GM18858 (cell line): ENCODE results near the gene STK39.
"Not testable (repeated sequence)": the region's sequence is repeated elsewhere in the genome, so short reads cannot be mapped to it uniquely, and the experiment has no call there.

Experiments used
- ATAC-seq: cut with Tn5 transposase; IDR thresholded peaks from one replicate; pipeline ENCODE4 v1.9.1; 2021; ENCODE audit not compliant: unreplicated experiment

The STK39 gene

GRCh38 chr2:168097431-168097830 lies 150.0 kb downstream of the STK39 start:
- no peak for ATAC-seq

- no peak for ATAC-seq
Measured at GRCh38 chr2:168096158-168096557, 151.2 kb downstream of the STK39 start.

- ATAC-seq: no peak
Measured at GRCh38 chr2:168091986-168092385, 155.4 kb downstream of the STK39 start.

- peak; percentile 87 for ATAC-seq
Measured at GRCh38 chr2:168090366-168091135, 156.8 kb downstream of the STK39 start.

- ATAC-seq: peak; percentile 48
Measured at GRCh38 chr2:168089200-168089599, 158.2 kb downstream of the STK39 start.

- ATAC-seq: no peak
Measured at GRCh38 chr2:168087401-168087800, 160.0 kb downstream of the STK39 start.

- ATAC-seq: no peak
Measured at GRCh38 chr2:168086851-168087250, 160.5 kb downstream of the STK39 start.

- no peak for ATAC-seq
Measured at GRCh38 chr2:168085801-168086361, 161.5 kb downstream of the STK39 start.

GRCh38 chr2:168084288-168084687 lies 163.1 kb downstream of the STK39 start:
- no peak for ATAC-seq

GRCh38 chr2:168081452-168081851 lies 165.9 kb downstream of the STK39 start:
- ATAC-seq: not testable (repeated sequence)

GRCh38 chr2:168079236-168079635 lies 168.2 kb downstream of the STK39 start:
- no peak for ATAC-seq

- no peak for ATAC-seq
Measured at GRCh38 chr2:168076731-168077130, 170.7 kb downstream of the STK39 start.

- ATAC-seq: no peak
Measured at GRCh38 chr2:168075446-168075845, 171.9 kb downstream of the STK39 start.

- no peak for ATAC-seq
Measured at GRCh38 chr2:168072626-168073303, 174.6 kb downstream of the STK39 start.

GRCh38 chr2:168064011-168064998 lies 183.1 kb downstream of the STK39 start:
- no peak for ATAC-seq

GRCh38 chr2:168062936-168063335 lies 184.5 kb downstream of the STK39 start:
- ATAC-seq: no peak

- ATAC-seq: no peak
Measured at GRCh38 chr2:168062054-168062453, 185.3 kb downstream of the STK39 start.

GRCh38 chr2:168060986-168061750 lies 186.2 kb downstream of the STK39 start:
- ATAC-seq: no peak

- ATAC-seq: no peak
Measured at GRCh38 chr2:168059758-168060157, 187.6 kb downstream of the STK39 start.

- ATAC-seq: no peak
Measured at GRCh38 chr2:168058675-168059074, 188.7 kb downstream of the STK39 start.
